Activated T-helper 1 cell treated with anti-CD3 and anti-CD28 coated beads, Interleukin-2, amount 50 U/mL, for 16 hours (primary cell): Measurements from ENCODE around the gene ARFIP1.
"Not testable (repeated sequence)": the region's sequence is repeated elsewhere in the genome, so short reads cannot be mapped to it uniquely, and the experiment has no call there.

ENCODE experiments used
- DNase-seq, 2 donors: peaks; one replicate each; pipeline ENCODE4 v3.0.0-alpha.2; 2020; ENCODE audit warnings: low read depth in 1 of 2, low spot score in 1 of 2

The ARFIP1 gene

DNA sequence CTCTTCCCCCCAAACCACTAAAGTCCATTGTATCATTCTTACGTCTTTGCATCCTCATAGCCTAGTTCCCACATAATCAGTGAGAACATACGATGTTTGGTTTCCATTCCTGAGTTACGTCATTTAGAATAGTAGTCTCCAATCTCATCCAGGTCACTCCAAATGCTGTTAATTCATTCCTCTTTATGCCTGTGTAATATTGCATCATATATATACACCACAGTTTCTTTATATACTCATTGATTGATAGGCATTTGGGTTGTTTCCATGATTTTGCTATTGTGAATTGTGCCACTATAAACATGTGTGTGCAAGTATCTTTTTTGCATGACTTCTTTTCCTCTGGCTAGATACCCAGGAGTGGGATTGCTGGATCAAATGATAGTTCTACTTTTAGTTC, 57.2 kb downstream of the ARFIP1 start:
- DNase-seq = no peak

DNA sequence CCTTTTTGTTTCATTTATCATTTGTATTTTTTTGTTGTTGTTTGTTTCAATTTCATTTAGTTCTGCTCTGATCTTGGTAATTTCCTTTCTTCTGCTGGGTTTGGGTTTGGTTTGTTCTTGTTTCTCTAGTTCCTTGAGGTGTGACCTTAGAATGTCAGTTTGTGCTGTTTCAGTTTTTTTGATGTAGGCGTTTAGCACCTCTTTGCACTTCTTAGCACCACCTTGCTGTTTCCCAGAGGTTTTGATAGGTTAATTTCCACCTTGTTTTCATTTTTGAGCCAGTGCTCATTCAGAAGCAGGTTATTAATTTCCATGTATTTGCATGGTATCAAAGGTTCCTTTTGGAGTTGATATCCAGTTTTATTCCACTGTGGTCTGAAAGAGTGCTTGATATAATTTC, 60.0 kb downstream of the ARFIP1 start:
- not testable (repeated sequence) for DNase-seq

DNA sequence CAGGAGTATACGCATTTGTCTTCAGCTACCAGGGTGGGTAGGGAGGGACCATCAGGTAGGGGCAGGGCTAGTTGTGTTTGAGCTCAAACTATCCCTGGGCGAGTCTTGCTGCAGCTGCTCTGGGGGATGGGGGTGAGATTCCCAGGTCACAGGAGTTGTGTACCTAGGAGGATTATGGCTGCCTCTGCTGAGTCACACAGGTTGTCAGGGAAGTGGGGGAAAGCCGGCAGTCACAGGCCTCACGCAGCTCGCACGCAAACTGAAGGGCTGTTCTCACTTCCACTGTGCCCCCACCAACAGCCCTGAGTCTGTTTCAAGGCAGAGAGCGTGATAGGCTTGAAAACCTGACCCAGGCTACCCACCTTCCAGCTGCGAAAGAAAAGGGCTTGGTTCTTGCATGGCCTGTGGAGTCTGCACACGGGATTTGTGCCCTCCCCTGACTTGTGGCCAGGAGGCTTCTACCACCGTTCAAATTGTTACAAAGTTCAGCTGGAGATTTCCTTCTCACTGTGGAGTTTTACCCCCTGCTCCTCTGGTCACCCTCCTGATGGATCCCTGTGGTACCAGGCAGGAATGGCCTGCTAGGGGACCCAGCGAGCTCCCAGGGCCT, 63.8 kb downstream of the ARFIP1 start:
- DNase-seq = no peak

DNA sequence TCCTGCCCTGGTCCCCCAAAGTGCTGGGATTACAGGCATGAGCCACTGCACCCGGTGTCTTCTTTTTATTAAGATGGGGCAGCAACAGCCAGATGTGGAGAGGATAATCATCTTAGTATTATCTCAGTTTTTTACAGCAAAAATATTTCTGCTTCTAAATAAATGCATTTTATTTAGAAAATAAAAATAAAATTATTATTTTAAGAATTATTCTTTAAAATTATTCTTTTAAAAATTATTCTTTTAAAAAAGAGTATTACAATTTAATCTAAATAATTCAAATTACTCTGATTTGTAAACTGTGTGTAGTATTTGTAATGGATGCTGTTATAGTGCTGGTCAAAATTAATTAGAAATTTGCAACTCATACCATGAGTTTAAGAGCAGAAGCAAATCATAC, 67.6 kb downstream of the ARFIP1 start:
- no peak for DNase-seq

DNA sequence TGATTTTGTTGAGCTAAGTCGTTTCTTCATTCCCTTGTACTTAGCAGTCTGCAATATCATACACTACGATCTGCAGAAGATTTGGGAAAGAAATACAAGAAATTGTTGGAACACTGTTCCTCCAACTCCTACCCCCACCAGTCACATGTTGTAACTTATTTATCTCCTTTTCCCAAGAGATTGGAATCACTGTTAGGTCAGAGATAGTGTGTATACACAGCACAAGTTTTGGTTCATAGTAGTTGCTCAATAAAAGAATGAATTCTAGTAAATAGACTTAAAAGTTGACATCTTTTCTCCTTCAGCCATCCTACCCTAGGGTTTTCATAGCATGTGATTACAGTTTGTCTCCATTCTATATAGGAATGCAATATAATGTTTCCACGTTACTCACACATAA, 68.8 kb downstream of the ARFIP1 start:
- no peak for DNase-seq

DNA sequence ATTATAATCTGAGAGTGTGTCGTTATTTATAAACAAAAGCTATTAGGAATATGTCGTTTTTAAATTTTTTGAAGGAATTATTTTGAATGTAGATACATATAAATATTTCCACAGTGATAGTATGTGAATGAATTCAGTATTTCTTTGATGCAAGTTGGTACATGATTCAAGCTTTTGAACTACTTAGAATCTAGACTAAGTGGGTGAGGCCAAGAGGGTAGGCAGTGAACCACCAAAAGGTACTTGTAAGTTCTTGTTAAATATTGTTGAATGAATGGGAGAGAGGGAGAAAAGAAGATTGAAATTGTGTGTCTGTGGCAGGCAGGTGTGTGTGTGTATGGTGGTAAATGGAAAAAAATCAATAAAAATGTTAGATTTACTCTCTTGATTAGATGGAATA, 69.6 kb downstream of the ARFIP1 start:
- DNase-seq = no peak

DNA sequence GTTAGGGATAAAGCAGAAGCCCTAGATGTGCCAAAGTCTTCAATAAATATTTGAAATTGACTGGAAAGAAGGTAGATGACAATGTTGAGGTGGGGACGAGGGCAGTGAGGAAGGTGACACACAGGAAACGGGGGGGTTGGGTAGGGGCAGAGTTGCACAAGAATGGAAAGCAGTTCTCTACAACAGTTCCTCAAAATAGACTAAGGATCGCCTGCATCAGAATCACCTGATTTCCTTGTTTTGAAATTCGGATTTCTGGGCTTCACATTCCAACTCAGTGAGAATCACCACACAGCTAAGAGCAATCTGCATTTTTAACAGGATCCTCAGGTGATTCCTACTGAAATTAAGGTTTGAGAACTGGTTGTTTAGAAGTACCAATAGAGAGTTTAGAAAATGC, 70.6 kb downstream of the ARFIP1 start:
- no peak for DNase-seq

DNA sequence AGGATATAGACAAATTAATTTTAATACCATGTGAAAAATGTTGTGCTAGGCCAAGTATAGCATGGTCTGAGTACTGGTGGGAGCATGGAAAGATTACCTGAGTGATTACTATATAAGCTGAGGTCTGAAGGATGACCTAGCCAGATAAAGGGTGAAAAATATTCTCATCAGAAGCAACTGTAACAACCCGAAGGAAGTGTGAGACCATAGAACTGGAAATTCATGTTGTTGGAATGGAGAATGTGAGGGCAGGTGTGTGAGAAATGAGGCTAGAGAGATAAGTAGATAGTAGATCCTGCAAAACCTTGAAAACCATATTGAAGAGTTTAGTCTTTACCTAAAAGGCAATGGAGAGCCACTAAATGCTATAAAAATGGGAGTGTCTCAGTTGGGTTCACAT, 71.5 kb downstream of the ARFIP1 start:
- DNase-seq = no peak

DNA sequence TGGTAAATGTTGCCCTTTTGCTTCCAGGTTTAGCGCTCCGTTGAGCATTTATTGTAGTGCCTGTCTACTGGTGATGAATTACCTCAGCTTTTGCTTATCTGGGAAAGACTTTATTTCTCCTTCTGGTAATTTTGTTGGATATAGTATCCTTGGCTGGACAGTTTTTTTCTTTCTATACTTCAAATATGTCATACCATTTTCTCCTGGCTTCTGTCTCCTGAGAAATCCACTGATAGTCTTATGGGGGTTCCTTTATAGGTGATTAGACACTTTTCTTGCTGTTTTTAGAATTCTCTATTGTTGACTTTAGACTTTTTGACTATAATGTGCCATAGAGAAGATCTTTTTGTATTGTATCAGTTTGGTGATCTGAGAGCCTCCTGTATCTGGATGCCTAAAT, 73.5 kb downstream of the ARFIP1 start:
- DNase-seq = no peak

DNA sequence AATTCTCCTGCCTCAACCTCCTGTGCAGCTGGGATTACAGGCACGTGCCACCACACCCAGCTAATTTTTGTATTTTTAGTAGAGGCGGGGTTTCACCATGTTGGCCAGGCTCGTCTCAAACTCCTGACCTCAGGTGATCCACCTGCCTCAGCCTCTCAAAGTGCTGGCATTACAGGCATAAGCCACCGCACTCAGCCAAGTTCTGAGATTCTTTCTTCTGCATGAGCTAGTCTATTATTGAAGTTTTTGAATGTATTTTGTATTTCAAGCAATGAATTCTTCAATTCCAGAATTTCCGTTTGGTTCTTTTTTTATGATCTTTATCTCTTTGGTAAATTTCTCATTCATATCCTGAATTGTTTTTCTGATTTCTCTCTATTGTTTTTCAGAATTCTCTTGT, 74.3 kb downstream of the ARFIP1 start:
- not testable (repeated sequence) for DNase-seq

DNA sequence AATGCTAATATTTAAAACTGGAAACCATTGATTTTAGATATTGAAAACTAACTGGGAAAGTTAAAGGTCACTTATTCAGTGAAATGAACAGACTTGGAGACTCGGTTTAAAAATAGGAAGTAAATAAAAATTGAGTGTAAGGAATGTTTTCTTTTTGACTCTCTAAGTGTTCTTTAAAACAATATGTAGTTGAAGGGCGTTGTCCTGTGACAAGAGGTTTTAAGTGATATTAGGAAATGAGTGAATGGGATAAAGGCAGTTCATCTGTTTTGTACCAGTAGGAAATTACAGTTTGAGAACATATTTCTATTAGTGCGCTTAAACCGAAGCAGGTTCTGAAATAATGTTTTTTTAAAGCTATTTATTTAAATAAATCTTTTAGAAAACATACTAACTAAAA, 77.2 kb downstream of the ARFIP1 start:
- DNase-seq = no peak

DNA sequence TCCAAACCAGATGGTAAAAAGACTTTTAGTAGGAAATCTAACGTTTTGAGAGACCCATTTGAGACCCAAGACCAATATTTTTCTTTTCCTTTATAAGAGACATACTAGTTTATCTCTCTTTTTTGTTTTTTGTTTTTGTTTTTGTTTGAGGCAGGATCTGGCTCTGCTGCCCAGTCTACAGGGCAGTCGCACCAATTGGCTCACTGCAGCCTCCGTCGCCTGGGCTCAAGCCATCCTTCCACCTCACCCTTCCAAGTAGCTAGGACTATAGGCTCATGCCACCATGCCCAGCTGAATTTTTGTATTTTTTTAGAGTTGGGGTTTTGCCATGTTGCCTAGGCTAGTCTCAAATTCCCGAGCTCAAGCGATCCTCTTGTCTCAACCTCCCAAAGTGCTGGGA, 79.2 kb downstream of the ARFIP1 start:
- DNase-seq = no peak

DNA sequence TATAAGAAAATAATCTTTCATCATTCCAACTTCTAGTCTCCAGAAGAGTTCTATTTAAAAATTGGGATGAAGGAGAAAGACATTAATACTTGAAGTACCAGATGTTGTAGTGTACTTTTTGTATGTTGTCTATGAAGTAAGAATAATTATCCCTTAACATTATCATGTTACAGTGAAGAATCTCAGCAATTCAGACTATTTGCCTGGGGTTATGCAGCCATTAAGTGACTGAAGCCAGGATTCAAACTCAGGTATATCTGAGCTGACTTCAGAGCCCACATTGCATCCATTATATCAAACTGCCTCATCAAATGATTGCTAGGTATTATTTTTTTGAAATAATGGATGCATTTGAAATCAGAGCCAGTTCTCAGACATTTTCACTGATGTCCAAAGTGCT, 80.3 kb downstream of the ARFIP1 start:
- no peak for DNase-seq

DNA sequence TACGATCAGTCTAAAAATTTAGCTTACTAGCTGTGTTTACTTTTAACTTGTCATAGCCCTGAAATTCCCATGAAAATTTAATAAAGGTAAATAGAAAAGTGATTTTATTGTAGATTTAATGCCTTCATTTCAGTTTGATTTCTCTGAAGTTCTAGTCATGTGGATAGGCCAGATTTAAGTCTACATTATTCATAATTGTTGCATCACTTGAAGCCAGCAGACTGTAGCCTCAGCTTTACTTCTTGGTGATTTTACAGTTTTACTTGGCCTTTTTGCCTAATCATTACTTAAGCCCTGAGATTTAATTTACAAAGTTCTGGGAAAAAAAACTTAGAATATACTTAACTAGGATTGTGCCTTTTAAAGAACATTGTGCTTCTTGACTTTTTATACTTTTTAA, 82.9 kb downstream of the ARFIP1 start:
- no peak for DNase-seq

DNA sequence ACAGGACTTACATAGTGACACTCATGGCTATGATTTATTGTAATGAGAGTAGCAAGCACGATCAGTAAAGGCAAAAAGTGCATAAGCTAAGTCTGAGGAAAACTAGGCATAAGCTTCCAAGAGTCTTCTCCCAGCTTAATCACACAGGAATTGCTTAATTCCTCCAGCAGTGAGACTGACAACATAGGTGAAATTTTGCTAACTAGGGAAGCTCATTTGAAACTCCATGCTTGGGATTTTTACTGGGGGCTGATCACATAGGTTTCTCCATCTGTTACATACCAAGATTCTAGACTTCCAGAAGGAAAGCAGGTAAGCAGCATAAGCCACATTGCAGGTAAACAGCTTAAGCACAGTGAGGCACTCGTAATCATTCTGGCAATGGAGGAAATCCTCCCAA, 84.6 kb downstream of the ARFIP1 start:
- no peak for DNase-seq

DNA sequence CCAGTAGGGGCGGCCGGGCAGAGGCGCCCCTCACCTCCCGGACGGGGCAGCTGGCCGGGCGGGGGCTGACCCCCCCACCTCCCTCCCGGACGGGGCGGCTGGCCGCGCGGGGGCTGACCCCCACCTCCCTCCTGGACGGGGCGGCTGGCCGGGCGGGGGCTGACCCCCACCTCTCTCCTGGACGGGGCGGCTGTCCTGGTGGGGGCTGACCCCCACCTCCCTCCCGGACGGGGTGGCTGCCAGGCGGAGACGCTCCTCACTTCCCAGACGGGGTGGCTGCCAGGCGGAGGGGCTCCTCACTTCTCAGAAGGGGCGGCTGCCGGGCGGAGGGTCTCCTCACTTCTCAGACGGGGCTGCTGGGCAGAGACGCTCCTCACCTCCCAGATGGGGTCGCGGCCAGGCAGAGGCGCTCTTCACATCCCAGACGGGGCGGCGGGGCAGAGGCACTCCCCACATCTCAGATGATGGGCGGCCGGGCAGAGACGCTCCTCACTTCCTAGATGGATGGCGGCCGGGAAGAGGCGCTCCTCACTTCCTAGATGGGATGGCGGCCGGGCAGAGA, 86.8 kb downstream of the ARFIP1 start:
- not testable (repeated sequence) for DNase-seq

DNA sequence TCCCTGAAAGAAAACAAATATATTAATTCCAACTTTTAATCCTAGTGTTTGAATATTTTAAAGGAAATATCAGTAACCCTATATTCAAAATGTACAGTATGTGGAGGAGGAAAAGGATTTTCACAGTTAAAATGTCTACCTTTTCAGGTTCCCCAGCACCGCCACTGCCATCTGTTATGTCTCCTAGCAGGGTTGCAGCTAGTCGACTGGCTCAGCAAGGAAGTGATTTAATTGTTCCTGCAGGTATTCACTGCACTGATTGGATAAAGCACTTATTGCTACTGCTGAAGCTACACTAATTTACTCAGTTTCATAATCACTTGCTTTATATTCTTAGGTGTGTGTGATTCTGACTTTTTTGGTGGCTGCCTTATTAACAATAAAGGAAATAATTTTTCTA, 90.9 kb downstream of the ARFIP1 start:
- DNase-seq = no peak

DNA sequence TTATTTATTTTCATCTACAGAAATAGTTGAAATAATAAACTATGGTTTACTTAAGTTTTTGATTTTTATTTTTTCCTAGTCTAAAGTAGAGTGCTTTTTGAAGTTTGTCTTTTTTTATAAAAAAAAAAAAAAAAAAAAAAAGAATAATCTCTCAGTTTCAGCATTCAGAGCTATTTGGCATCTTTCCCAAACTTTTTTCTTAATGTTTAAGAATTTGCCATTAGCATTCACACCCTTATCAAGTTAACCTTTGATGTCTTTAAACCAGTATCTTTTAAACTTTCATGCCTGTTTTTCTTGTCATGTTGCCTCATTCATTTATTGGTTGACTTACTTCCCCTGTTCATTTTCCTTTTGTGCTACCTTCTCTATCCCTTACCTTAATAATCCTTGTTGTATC, 95.5 kb downstream of the ARFIP1 start:
- DNase-seq = no peak

DNA sequence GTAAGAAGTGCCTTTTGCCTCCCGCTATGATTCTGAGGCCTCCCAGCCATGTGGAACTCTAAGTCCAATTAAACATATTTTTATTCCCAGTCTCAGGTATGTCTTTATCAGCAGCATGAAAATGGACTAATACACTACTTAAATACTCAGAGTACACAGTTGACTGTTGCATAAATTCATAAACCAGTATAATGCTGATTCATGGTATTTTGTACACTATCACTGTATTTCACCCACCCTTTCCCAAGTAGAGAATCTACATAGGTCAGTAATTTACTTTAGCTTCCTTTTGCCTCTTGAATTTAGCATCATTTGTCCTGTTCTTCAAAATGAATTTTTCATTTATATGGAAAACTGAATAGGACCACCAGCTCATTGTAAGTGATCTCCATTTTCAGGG, 98.1 kb downstream of the ARFIP1 start:
- DNase-seq = no peak

DNA sequence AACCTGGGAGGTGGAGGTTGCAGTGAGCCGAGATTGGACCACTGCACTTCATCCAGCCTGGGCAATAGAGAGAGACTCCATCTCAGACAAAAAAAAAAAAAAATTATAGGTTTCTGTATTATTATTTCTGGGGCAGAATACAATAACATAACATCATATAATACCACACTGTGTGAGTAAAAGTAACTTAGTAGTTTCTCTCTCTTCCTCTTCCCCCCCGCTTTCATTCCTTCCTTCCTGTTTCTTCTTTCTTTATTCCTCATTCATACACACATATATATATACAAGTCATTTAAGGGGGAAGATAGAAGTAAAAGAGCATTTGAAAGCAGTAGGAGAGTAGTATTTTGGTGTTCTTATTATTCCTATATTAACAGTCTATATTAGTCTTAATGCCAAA, 100.5 kb downstream of the ARFIP1 start:
- no peak for DNase-seq

DNA sequence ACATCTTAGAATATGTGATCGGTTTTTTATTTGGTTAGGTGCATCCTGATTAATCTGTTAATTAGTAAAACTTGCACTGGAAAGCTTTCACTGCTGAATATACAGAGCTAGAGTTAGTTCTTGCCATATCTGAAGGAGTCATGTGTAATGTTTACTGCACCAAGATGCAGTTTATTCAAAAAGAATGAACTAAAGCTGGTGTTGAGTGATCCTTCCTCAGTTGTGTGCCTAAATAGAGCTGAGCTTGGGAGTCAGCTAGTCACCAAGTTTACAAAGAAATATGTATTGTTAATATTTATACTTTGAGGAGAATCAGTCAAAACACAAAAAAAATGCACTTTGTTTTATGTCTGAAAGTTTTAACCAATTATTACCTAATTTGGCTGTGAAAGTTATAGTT, 102.2 kb downstream of the ARFIP1 start:
- no peak for DNase-seq

DNA sequence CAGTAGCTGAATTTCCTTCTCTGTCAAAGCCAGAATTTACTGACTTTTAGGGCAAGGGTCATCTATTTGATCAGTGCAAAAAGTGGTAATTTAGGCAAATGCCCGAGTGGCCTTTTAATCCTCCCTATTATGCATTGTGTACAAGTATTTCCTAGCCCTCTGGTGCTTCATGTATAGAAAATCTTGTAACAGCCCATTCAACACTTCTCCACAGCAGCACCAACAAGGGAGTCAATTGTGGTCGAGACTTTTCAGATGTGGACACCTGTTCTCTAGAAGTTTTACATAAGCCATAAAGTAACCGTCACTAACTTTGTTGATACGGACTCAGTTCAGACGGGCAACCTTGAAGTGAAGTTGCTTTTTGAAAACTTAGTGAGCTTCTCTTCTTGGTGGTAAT, 105.4 kb downstream of the ARFIP1 start:
- no peak for DNase-seq

DNA sequence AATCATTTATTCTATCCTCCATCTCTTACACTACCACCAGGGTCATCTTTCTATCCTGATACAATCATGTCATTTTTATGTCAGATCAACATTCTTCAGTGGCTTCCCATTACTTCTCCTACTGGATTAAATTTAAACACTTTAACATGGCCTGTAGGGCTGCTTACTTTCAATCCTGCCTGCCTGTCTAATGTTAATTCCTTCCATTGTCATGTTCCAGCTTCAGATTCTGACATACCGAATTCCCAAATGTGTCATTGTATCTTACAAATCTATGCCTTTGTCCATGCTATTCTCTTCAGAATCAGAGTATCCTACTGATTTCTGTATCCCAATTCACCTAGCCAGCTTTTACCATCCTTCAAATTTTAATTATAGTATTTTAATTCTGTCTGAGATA, 106.4 kb downstream of the ARFIP1 start:
- DNase-seq = no peak

DNA sequence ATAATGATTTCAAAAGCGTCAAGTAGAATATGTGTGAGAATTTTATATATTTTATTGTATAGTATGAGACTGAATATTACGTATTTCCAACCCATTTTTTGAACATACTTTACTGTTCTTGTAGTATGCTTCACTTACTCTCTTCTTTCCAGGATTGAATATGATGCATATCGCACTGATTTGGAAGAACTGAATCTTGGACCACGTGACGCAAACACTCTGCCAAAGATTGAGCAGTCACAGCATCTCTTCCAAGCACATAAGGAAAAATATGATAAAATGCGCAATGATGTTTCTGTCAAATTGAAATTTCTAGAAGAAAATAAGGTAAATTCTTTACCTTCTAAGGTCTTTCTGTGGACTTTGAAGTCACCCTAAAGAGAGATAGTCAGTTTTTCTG, 108.2 kb downstream of the ARFIP1 start:
- DNase-seq = no peak
